GM12875 (cell line): ENCODE results near the gene TMEM151B.

Experiments used
- H3K4me3 ChIP-seq: one replicate; pipeline ENCODE4 v1.5.1; 2011; ENCODE audit warnings: low read depth, low read length, control low read depth
- CTCF ChIP-seq: IDR thresholded peaks from 2 replicates; pipeline ENCODE4 v1.5.1; 2011; ENCODE audit warnings: low read depth, mild to moderate bottlenecking, control low read depth, inconsistent platforms, low read length, moderate library complexity, borderline replicate concordance; ENCODE audit not compliant: insufficient read depth

Gene TMEM151B

GRCh38 chr6:44255105-44255808, 15.0 kb upstream of the TMEM151B start:
- TF ChIP-seq CTCF = no peak
- no peak overlapping the region for H3K4me3 ChIP-seq

- peak overlapping the region; percentile 72 for H3K4me3 ChIP-seq
- TF ChIP-seq CTCF = no peak
Observed at GRCh38 chr6:44255871-44256774, 14.1 kb upstream of the TMEM151B start.

- peak overlapping the region; percentile 72 for H3K4me3 ChIP-seq
- TF ChIP-seq CTCF = no peak
Observed at GRCh38 chr6:44256775-44257024, 13.6 kb upstream of the TMEM151B start.

- TF ChIP-seq CTCF = peak; percentile 81
- H3K4me3 ChIP-seq = peak within 1 kb of the TSS; percentile 72
Observed at GRCh38 chr6:44257025-44257752, 13.1 kb upstream of the TMEM151B start, which contains the start of gene SLC35B2. Gene SLC35B2 (minus strand): TSS chr6:44257528. CDS start chr6:44257410, 118 bp downstream.

- no peak for TF ChIP-seq CTCF
- H3K4me3 ChIP-seq = peak overlapping the region; percentile 23
Observed at GRCh38 chr6:44257753-44258324, 12.4 kb upstream of the TMEM151B start.

GRCh38 chr6:44258325-44258863, 11.9 kb upstream of the TMEM151B start:
- TF ChIP-seq CTCF = no peak
- no peak overlapping the region for H3K4me3 ChIP-seq
